ENCODE results near the gene SH3RF3.

SH3RF3 gene

GRCh38 chr2:109293663-109294062, 164.7 kb downstream of the SH3RF3 start:
- DNase-seq, result no peak

- no peak for DNase-seq
Measured at GRCh38 chr2:109294523-109294922, 165.5 kb downstream of the SH3RF3 start.

GRCh38 chr2:109295070-109295780, 166.2 kb downstream of the SH3RF3 start:
- DNase-seq, result no peak

- DNase-seq, result no peak
Measured at GRCh38 chr2:109295781-109296117, 166.7 kb downstream of the SH3RF3 start.

- no peak for DNase-seq
Measured at GRCh38 chr2:109297566-109298490, 168.8 kb downstream of the SH3RF3 start.

GRCh38 chr2:109298851-109299250, 169.8 kb downstream of the SH3RF3 start:
- no peak for DNase-seq

- DNase-seq, result no peak
Measured at GRCh38 chr2:109299536-109299935, 170.5 kb downstream of the SH3RF3 start.

GRCh38 chr2:109300582-109300981, 171.6 kb downstream of the SH3RF3 start:
- DNase-seq, result no peak

- no peak for DNase-seq
Measured at GRCh38 chr2:109301746-109302145, 172.7 kb downstream of the SH3RF3 start.

- no peak for DNase-seq
Measured at GRCh38 chr2:109302319-109302718, 173.3 kb downstream of the SH3RF3 start.

- DNase-seq, result no peak
Measured at GRCh38 chr2:109304242-109304641, 175.2 kb downstream of the SH3RF3 start.

- no peak for DNase-seq
Measured at GRCh38 chr2:109304731-109305470, 175.9 kb downstream of the SH3RF3 start.

GRCh38 chr2:109305490-109306167, 176.6 kb downstream of the SH3RF3 start:
- no peak for DNase-seq

- no peak for DNase-seq
Measured at GRCh38 chr2:109306190-109306589, 177.2 kb downstream of the SH3RF3 start.

- no peak for DNase-seq
Measured at GRCh38 chr2:109311771-109312170, 182.8 kb downstream of the SH3RF3 start.

GRCh38 chr2:109312902-109313301, 183.9 kb downstream of the SH3RF3 start:
- DNase-seq, result no peak

- no peak for DNase-seq
Measured at GRCh38 chr2:109313343-109313742, 184.3 kb downstream of the SH3RF3 start.

GRCh38 chr2:109316091-109316490, 187.1 kb downstream of the SH3RF3 start:
- no peak for DNase-seq

- no peak for DNase-seq
Measured at GRCh38 chr2:109317471-109318095, 188.6 kb downstream of the SH3RF3 start.

GRCh38 chr2:109318150-109318948, 189.3 kb downstream of the SH3RF3 start:
- no peak for DNase-seq

- no peak for DNase-seq
Measured at GRCh38 chr2:109318949-109319342, 189.9 kb downstream of the SH3RF3 start.
